Naive thymus-derived CD4-positive, alpha-beta T cell (primary cell): Measurements from ENCODE around the gene WTAP. TPM values are rescaled to one million over a fixed set of nuclear protein-coding genes. Genes with fewer than 3 reads are reported as not detected.
"Not testable (repeated sequence)": the region's sequence is repeated elsewhere in the genome, so short reads cannot be mapped to it uniquely, and the experiment has no call there.

Experiments used
- ATAC-seq: fragments of 150-1000 bp; cut with Tn5 transposase; 2 replicates; pipeline ENCODE4 v1.10.0; 2021; ENCODE audit warnings: mild to moderate bottlenecking, moderate library complexity
- CTCF ChIA-PET: fragments of 350-600 bp; sonication (Branson Sonifier 250); formaldehyde crosslinking; loops from one replicate; lab custom pipeline; 2021; ENCODE audit warnings: antibody characterized with exemption; lab: Charles Lee
- POLR2A ChIA-PET: fragments of 350-600 bp; sonication (Branson Sonifier 250); formaldehyde crosslinking; loops from one replicate; lab custom pipeline; 2021; ENCODE audit warnings: antibody characterized with exemption, inconsistent platforms; lab: Charles Lee
- DNase-seq, 9 donors: peaks; one replicate each; pipeline versions ENCODE4 v3.0.0 to v3.0.0-alpha.2; 2020 to 2022; ENCODE audit warnings: mixed read lengths in 1 of 9
- H3K27ac ChIP-seq: one replicate; pipeline ENCODE4 v1.7.0; 2013; ENCODE audit warnings: mild to moderate bottlenecking, low read depth, low read length, moderate library complexity
- H3K27me3 ChIP-seq, 2 donors: one replicate each; pipeline ENCODE4 v1.7.0; 2013; ENCODE audit warnings: low read length in 2 of 2, mild to moderate bottlenecking in 2 of 2, moderate library complexity in 2 of 2; ENCODE audit not compliant: control insufficient read depth in 2 of 2, insufficient read depth in 2 of 2
- H3K36me3 ChIP-seq, 3 experiments: 1 replicate in 2 of 3; 2 replicates in 1 of 3; pipeline ENCODE4 v1.7.0; 2013; ENCODE audit warnings: low read length in 3 of 3, mild to moderate bottlenecking in 3 of 3, moderate library complexity in 1 of 3; ENCODE audit not compliant: insufficient read depth in 3 of 3, control insufficient read depth in 2 of 3
- H3K4me1 ChIP-seq, 2 donors: one replicate each; pipeline ENCODE4 v1.7.0; 2013; ENCODE audit warnings: low read length in 2 of 2, mild to moderate bottlenecking in 2 of 2, moderate library complexity in 1 of 2; ENCODE audit not compliant: control insufficient read depth in 2 of 2, insufficient read depth in 2 of 2
- H3K4me3 ChIP-seq: 2 replicates; pipeline ENCODE4 v1.7.0; 2013; ENCODE audit warnings: mild to moderate bottlenecking, low read length
- H3K9me3 ChIP-seq, 3 experiments: 1 replicate in 2 of 3; 2 replicates in 1 of 3; pipeline ENCODE4 v1.7.0; 2013; ENCODE audit warnings: low read length in 3 of 3; ENCODE audit not compliant: control insufficient read depth in 2 of 3
- H3K27ac Mint-ChIP-seq, 9 donors: one replicate each; pipeline ENCODE4 v1.8.0; 2020 to 2022; ENCODE audit warnings: mixed read lengths in 9 of 9, mild to moderate bottlenecking in 8 of 9, moderate library complexity in 5 of 9, inconsistent platforms in 2 of 9
- H3K27me3 Mint-ChIP-seq, 5 donors: one replicate each; pipeline ENCODE4 v1.8.0; 2021 to 2022; ENCODE audit warnings: mixed read lengths in 5 of 5, mild to moderate bottlenecking in 1 of 5
- H3K36me3 Mint-ChIP-seq, 5 donors: one replicate each; pipeline ENCODE4 v1.8.0; 2020 to 2022; ENCODE audit warnings: mixed read lengths in 5 of 5, mild to moderate bottlenecking in 3 of 5, inconsistent platforms in 1 of 5
- H3K4me1 Mint-ChIP-seq, 7 donors: one replicate each; pipeline ENCODE4 v1.8.0; 2020 to 2022; ENCODE audit warnings: mixed read lengths in 7 of 7, mild to moderate bottlenecking in 3 of 7, inconsistent platforms in 1 of 7
- H3K4me3 Mint-ChIP-seq, 10 donors: one replicate each; pipeline ENCODE4 v1.8.0; 2020 to 2022; ENCODE audit warnings: mild to moderate bottlenecking in 10 of 10, mixed read lengths in 10 of 10, moderate library complexity in 6 of 10, inconsistent platforms in 2 of 10
- H3K9me3 Mint-ChIP-seq, 11 donors: one replicate each; pipeline ENCODE4 v1.8.0; 2020 to 2022; ENCODE audit warnings: mixed read lengths in 11 of 11, mild to moderate bottlenecking in 4 of 11, inconsistent platforms in 1 of 11, moderate library complexity in 1 of 11
- intact Hi-C, 2 donors: fragments of 100-400 bp; cut with micrococcal nuclease; formaldehyde crosslinking; loops; one replicate each; pipeline ENCODE4 v1.15.1; 2023
- polyA plus RNA-seq, 2 donors: library from polyadenylated mRNA; unstranded; fragments of 300-500 nt; fragmentation: Illumina TruSeq; gene quantifications; one replicate each; pipeline ENCODE4 v1.2.3, GENCODE V29; 2021
- total RNA-seq, 6 experiments: library from RNA in 5 of 6; stranded (reverse) in 5 of 6; gene quantifications; 1 replicate in 5 of 6; 2 replicates in 1 of 6; pipeline ENCODE4 v1.2.3 and lab custom pipeline; 2021 to 2026

The WTAP gene
- total and polyA plus RNA-seq, 7 experiments from 2014 or later = 117 to 152 (median 133) TPM

DNA sequence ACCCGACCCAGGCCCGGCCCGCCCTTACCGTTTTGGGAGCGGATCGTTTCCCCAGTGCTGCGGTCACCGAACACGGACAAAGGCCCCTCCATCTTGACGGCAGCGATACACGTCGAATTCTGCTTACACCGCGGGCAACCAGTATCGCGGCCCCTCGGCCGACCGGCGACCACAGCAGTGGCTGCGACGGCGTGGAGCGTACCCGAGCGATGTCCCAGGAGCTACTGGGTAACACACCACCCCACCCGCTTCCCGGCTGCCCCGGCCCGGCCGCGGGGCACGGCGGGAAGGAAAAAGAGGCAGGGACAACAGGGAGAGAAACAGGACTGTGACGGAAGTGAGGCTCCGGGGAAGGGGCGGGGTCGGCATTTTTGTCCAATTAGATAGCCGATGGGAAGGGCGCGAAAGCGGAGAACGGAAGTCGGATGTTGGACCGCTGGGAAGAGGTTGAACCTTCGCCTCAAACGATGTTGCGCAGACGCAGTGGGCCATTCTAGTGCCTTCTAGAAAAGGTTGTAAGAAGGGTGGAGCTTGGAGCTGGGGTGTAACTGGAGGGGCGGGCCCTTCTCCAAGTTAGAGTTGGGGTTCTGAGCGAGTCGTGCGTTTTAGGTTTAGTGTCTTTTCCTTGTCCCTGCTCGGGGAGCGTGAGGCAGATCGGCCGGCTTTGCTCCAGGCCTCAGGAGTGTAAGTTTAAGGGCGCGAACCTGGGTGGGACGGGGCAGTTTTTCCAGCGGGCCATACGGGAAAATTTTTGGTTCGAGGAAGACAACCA, 62.3 kb downstream of the WTAP start, which contains the start of gene TCP1:
TSS of gene TCP1 (minus strand) at position 226 of the 772 bp plus-strand sequence. CDS start at position 92, 134 bp downstream.
- H3K27me3 ChIP-seq = no peaks in the 10 kb centered on the region
- Mint-ChIP-seq H3K4me3 (peak within 1 kb of the TSS; percentile 94 to 100 (median 99)), H3K4me1 (peaks cover 41 to 83% (median 69%) of the 10 kb centered on the region in 7 donors), H3K27me3 (peaks cover 0 to 3% (median 0%) of the 10 kb centered on the region in 5 donors), H3K36me3 (peaks cover 4 to 40% (median 32%) of the 10 kb centered on the region in 5 donors), H3K9me3 (no peaks in the 10 kb centered on the region), H3K27ac (peak within 1 kb of the TSS; percentile 95 to 99 (median 98))
- CTCF ChIA-PET = interaction anchor here (0.8 to 2.1 kb wide), 8 partner anchors 9 to 666 kb away, joined by 3 to 10 read pairs (median 3); partner anchors contain the start of gene ACAT2
- POLR2A ChIA-PET = interaction anchor here (0.6 to 6.1 kb wide), 25 partner anchors 7 to 227 kb away, joined by 3 to 101 read pairs (median 5); partner anchors contain the start of genes ACAT2, IGF2R, SOD2 and WTAP
- H3K36me3 ChIP-seq = peaks cover 4 to 31% (median 14%) of the 10 kb centered on the region in 3 experiments
- ATAC-seq (peak; percentile 89), DNase-seq (peak; percentile 87 to 99 (median 98))
- peak within 1 kb of the TSS; percentile 94 for H3K27ac ChIP-seq
- H3K4me3 ChIP-seq = peak within 1 kb of the TSS; percentile 98
- H3K4me1 ChIP-seq = peaks cover 15 to 27% of the 10 kb centered on the region in 2 donors
- no peaks in the 10 kb centered on the region for H3K9me3 ChIP-seq
- intact Hi-C loops = loop anchor here (1.0 to 5.0 kb wide), 17 partner anchors 27 to 731 kb away; partner anchors contain the start of genes ACAT2 (in 2 of the 2), WTAP (in 2 of the 2), IGF2R (in 1 of the 2) and SOD2 (in 1 of the 2)

DNA sequence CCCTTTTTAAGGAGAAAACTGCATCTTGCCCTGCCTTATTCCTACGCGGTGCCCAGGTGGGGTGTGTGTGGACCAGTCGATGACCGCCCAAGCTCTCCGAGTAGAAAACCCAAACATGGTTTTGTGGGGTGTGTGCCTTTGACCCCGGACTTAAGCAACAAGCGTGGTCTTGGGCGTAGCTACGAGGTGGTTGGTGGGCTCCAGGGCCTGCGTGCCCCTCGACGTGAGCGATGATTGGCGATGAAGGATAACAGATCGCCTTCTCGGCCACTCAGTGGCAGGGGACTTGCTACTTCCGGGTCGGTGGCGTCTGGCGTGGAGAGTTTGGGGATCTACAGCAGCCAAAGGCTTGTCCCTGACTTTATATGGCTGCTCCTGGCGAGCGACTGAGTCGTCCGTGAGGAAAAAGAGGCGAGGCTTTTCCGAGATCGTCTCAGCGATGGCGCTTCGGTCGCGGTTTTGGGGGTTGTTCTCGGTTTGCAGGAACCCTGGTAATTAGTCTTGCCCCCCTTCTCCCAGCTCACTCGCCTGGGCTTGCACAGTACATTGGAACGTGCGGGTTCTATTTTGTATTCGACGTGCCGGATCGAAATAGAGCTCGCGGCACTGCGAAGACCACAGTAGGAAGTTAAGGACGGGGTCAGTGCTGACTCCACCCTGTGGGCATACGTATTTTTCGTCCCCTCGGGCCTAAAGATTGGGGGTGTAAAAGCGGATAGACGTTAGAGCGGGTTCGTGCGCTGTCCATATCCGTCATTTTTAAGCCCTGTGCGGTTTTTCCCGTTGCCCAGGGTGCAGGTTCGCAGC, 63.0 kb downstream of the WTAP start, which contains the start of gene MRPL18:
TSS of gene MRPL18 (plus strand) at position 319 of the 807 bp plus-strand sequence. CDS start at position 440, 121 bp downstream.
- peak within 1 kb of the TSS; percentile 98 for H3K4me3 ChIP-seq
- peaks cover 0 to 3% (median 0%) of the 10 kb centered on the region in 5 donors for H3K27me3 Mint-ChIP-seq
- ChIA-PET POLR2A (interaction anchor here (0.8 to 6.1 kb wide), 27 partner anchors 9 to 226 kb away, joined by 3 to 101 read pairs (median 4); partner anchors contain the start of genes ACAT2, IGF2R, SOD2 and WTAP), CTCF (interaction anchor here (0.7 to 2.1 kb wide), 10 partner anchors 8 to 665 kb away, joined by 3 to 10 read pairs (median 3); partner anchors contain the start of gene ACAT2)
- H3K4me1 ChIP-seq = peaks cover 15 to 27% of the 10 kb centered on the region in 2 donors
- peak within 1 kb of the TSS; percentile 94 to 100 (median 99) for H3K4me3 Mint-ChIP-seq
- ATAC-seq (peak; percentile 84), DNase-seq (peak; percentile 67 to 89 (median 85))
- H3K27ac ChIP-seq = peak within 1 kb of the TSS; percentile 94
- H3K9me3 Mint-ChIP-seq = no peaks in the 10 kb centered on the region
- no peaks in the 10 kb centered on the region for H3K9me3 ChIP-seq
- peaks cover 41 to 79% (median 66%) of the 10 kb centered on the region in 7 donors for H3K4me1 Mint-ChIP-seq
- intact Hi-C loops = loop anchor here (1.0 to 5.0 kb wide), 7 partner anchors 30 to 313 kb away; partner anchors contain the start of genes IGF2R (in 1 of the 2) and SOD2 (in 1 of the 2)
- no peaks in the 10 kb centered on the region for H3K27me3 ChIP-seq
- H3K36me3 ChIP-seq = peaks cover 0 to 23% (median 13%) of the 10 kb centered on the region in 3 experiments
- peaks cover 4 to 37% (median 25%) of the 10 kb centered on the region in 5 donors for H3K36me3 Mint-ChIP-seq
- peak within 1 kb of the TSS; percentile 95 to 99 (median 98) for H3K27ac Mint-ChIP-seq

DNA sequence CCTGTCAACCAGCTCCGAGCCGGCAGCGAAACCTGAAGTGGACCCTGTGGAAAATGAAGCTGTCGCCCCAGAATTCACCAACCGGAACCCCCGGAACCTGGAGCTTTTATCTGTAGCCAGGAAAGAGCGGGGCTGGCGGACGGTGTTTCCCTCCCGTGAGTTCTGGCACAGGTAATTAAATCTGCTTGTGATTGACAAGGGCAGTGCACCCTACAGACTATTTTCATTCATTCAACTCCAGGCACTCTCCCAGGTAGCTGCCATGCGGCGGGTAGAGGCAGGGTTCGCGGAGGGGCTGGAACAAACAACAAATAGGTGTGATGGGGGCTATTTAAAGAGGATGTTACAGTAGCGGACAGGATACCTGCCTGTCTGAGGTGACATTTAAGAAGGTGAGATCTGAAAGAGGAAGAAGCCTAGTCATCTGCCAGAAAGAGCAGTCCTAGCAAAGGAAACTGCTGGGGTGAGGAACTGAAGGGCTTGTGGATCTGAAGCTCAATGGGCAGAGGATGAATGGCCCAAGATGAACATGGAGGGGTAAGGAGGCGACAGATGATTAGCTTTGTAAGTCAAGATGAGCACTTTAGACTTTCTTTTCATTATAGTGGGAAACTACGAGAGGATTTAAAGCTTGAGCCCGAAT, 63.8 kb downstream of the WTAP start:
- no peak for ATAC-seq
- Mint-ChIP-seq H3K27ac (peak overlapping the region; percentile 95 to 99 (median 98)), H3K27me3 (peaks cover 0 to 3% (median 0%) of the 10 kb centered on the region in 5 donors), H3K9me3 (no peaks in the 10 kb centered on the region), H3K36me3 (peaks cover 4 to 36% (median 23%) of the 10 kb centered on the region in 5 donors), H3K4me1 (peaks cover 44 to 75% (median 60%) of the 10 kb centered on the region in 7 donors), H3K4me3 (peak overlapping the region; percentile 94 to 100 (median 99))
- peaks cover 15 to 27% of the 10 kb centered on the region in 2 donors for H3K4me1 ChIP-seq
- H3K27me3 ChIP-seq = no peaks in the 10 kb centered on the region
- ChIA-PET CTCF (interaction anchor here (0.7 to 1.8 kb wide), 3 partner anchors 35 to 99 kb away, joined by 3 to 10 read pairs (median 4); no protein-coding TSS in a partner anchor), POLR2A (interaction anchor here (0.6 to 6.1 kb wide), 14 partner anchors 10 to 1778 kb away, joined by 3 to 101 read pairs (median 6); partner anchors contain the start of genes ACAT2, SOD2 and WTAP)
- H3K36me3 ChIP-seq = peaks cover 0 to 18% (median 13%) of the 10 kb centered on the region in 3 experiments
- H3K4me3 ChIP-seq = peak overlapping the region; percentile 98
- intact Hi-C loops = loop anchor here (1.0 to 5.0 kb wide), 7 partner anchors 29 to 312 kb away; partner anchors contain the start of genes IGF2R (in 1 of the 2) and SOD2 (in 1 of the 2)
- peak overlapping the region; percentile 94 for H3K27ac ChIP-seq
- DNase-seq = peak in 7 of 9 donors; percentile 3 to 35 (median 6)
- H3K9me3 ChIP-seq = no peaks in the 10 kb centered on the region

DNA sequence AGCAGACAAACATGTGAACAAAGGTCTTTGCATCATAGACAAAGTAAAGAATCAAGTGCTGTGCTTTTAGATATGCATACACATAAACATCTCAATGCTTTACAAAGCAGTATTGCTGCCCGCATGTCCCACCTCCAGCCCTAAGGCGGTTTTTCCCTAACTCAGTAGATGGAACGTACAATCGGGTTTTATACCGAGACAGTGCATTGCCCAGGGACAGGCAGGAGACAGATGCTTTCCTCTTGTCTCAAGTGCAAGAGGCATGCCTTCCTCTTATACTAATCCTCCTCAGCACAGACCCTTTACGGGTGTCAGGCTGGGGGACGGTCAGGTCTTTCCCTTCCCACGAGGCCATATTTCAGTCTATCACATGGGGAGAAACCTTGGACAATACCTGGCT, 67.7 kb downstream of the WTAP start:
- H3K27me3 ChIP-seq, H3K9me3 Mint-ChIP-seq, DNase-seq, H3K9me3 ChIP-seq, H3K27ac ChIP-seq, ATAC-seq, POLR2A ChIA-PET, H3K4me3 ChIP-seq, H3K4me3 Mint-ChIP-seq, H3K27me3 Mint-ChIP-seq, CTCF ChIA-PET: not testable (repeated sequence)
- Mint-ChIP-seq H3K4me1 (peaks cover 34 to 66% (median 54%) of the 10 kb centered on the region in 7 donors), H3K27ac (peak overlapping the region in 4 of 9 donors; percentile 5 to 69 (median 38)), H3K36me3 (peaks cover 11 to 37% (median 30%) of the 10 kb centered on the region in 5 donors)
- peaks cover 14 to 49% (median 19%) of the 10 kb centered on the region in 3 experiments for H3K36me3 ChIP-seq
- peaks cover 15 to 17% of the 10 kb centered on the region in 2 donors for H3K4me1 ChIP-seq
- intact Hi-C loops = loop anchor here in 1 of 2 donors (5.0 kb wide), 1 partner anchor 187 kb away; no protein-coding TSS in a partner anchor

DNA sequence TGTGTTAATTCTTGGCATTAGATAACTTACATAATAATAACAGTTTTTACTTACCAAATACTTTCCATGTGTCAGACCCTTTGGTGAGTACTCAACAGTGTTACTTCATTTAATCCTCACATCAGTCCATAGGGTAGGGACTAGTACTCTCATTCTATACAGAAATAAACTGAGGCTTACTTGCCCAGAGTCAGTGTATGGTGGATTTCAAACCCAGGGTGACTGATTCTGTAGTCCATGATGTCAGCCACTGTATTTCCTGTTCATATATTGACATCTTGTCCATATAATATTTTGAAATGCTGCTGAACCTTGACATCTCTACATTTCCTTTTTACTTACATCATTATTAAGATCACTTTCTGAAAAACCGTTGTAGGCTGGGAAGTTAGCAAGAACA, 70.2 kb downstream of the WTAP start:
- Mint-ChIP-seq H3K36me3 (peaks cover 11 to 24% (median 18%) of the 10 kb centered on the region in 5 donors), H3K4me3 (no peak overlapping the region), H3K27me3 (no peaks in the 10 kb centered on the region), H3K27ac (peak overlapping the region in 3 of 9 donors; percentile 22 to 60 (median 50)), H3K9me3 (no peaks in the 10 kb centered on the region), H3K4me1 (peaks cover 17 to 45% (median 36%) of the 10 kb centered on the region in 7 donors)
- intact Hi-C loops = no loop called here
- no peaks in the 10 kb centered on the region for H3K9me3 ChIP-seq
- CTCF ChIA-PET = no interaction called here
- no peak overlapping the region for H3K4me3 ChIP-seq
- POLR2A ChIA-PET = no interaction called here
- H3K27me3 ChIP-seq = no peaks in the 10 kb centered on the region
- ATAC-seq (no peak), DNase-seq (no peak)
- H3K27ac ChIP-seq = peak overlapping the region; percentile 23
- peaks cover 14 to 49% (median 19%) of the 10 kb centered on the region in 3 experiments for H3K36me3 ChIP-seq
- H3K4me1 ChIP-seq = peaks cover 0 to 1% of the 10 kb centered on the region in 2 donors
